Colonic mucosa (tissue), 4 donors: ENCODE measurements around the gene RPRD1A. TPM values are rescaled to one million over a fixed set of nuclear protein-coding genes. Genes with fewer than 3 reads are reported as not detected.

Source experiments
- DNase-seq: peaks from one replicate; pipeline ENCODE4 v3.0.0-alpha.2; 2020
- H3K27ac ChIP-seq: fragments of 200-600 bp; one replicate; pipeline ENCODE4 v1.8.0; 2021
- H3K27me3 ChIP-seq: fragments of 200-600 bp; one replicate; pipeline ENCODE4 v1.8.0; 2021
- H3K36me3 ChIP-seq: fragments of 200-600 bp; one replicate; pipeline ENCODE4 v1.8.0; 2021
- H3K4me1 ChIP-seq: fragments of 200-600 bp; one replicate; pipeline ENCODE4 v1.8.0; 2021; ENCODE audit warnings: mild to moderate bottlenecking
- H3K4me3 ChIP-seq: fragments of 200-600 bp; one replicate; pipeline ENCODE4 v1.8.0; 2021
- H3K9ac ChIP-seq, 2 donors: one replicate each; pipeline ENCODE4 v1.7.0; 2013; ENCODE audit warnings: control low read depth in 2 of 2, low read depth in 2 of 2, low read length in 2 of 2
- H3K9me3 ChIP-seq: fragments of 200-600 bp; one replicate; pipeline ENCODE4 v1.8.0; 2021
- CTCF ChIP-seq: fragments of 200-600 bp; IDR thresholded peaks from one replicate; pipeline ENCODE4 v1.8.0; 2022; ENCODE audit warnings: antibody characterized with exemption, mild to moderate bottlenecking
- intact Hi-C: fragments of 100-400 bp; cut with DNase I; formaldehyde crosslinking; loops from one replicate; pipeline ENCODE4 v1.14.1; 2022
- total RNA-seq, 2 donors: library from RNA; stranded (reverse); fragmentation: NEBNext Ultra II Directional in 1 of 2; extraction: Animal tissue kit (Norgen Biotek cat#: 25700) in 1 of 2; gene quantifications; one replicate each; pipeline ENCODE4 v1.2.1, GENCODE V29; 2021
- donor health status: healthy.
- donor health status: DM: no; HTN: no; CAD: no.
- donor health status: DM: no; HTN: no; CAD: no.

Gene RPRD1A
- total RNA-seq, 2 donors from 2014 or later: 39.8 TPM

GRCh38 chr18:36064027-36064808 is 3.1 kb downstream of the RPRD1A start:
- Histone ChIP-seq H3K36me3 (no peaks in the 10 kb centered on the region), H3K27ac (no peak overlapping the region), H3K9me3 (no peaks in the 10 kb centered on the region), H3K27me3 (no peaks in the 10 kb centered on the region), H3K4me1 (no peaks in the 10 kb centered on the region), H3K9ac (no peak overlapping the region), H3K4me3 (no peak overlapping the region)
- no peak for DNase-seq
- intact Hi-C loops: no loop called here
- no peak for TF ChIP-seq CTCF

- no peaks in the 10 kb centered on the region for H3K4me1 ChIP-seq
- no peak for DNase-seq
- TF ChIP-seq CTCF: no peak
- H3K27ac ChIP-seq: no peak overlapping the region
- H3K27me3 ChIP-seq: no peaks in the 10 kb centered on the region
- no peak overlapping the region for H3K4me3 ChIP-seq
- no peak overlapping the region for H3K9ac ChIP-seq
- no peaks in the 10 kb centered on the region for H3K36me3 ChIP-seq
- intact Hi-C loops: no loop called here
- H3K9me3 ChIP-seq: no peaks in the 10 kb centered on the region
Observed at GRCh38 chr18:36058674-36059073, 8.7 kb downstream of the RPRD1A start.

GRCh38 chr18:36051760-36052159 is 15.6 kb downstream of the RPRD1A start:
- intact Hi-C loops: no loop called here
- Histone ChIP-seq H3K27me3 (no peaks in the 10 kb centered on the region), H3K4me3 (no peak overlapping the region), H3K27ac (no peak overlapping the region), H3K36me3 (no peaks in the 10 kb centered on the region), H3K4me1 (no peaks in the 10 kb centered on the region), H3K9me3 (no peaks in the 10 kb centered on the region), H3K9ac (no peak overlapping the region)
- TF ChIP-seq CTCF: no peak
- DNase-seq: no peak

- no peaks in the 10 kb centered on the region for H3K27me3 ChIP-seq
- intact Hi-C loops: no loop called here
- no peak overlapping the region for H3K9ac ChIP-seq
- H3K36me3 ChIP-seq: no peaks in the 10 kb centered on the region
- no peak for DNase-seq
- H3K9me3 ChIP-seq: no peaks in the 10 kb centered on the region
- TF ChIP-seq CTCF: no peak
- H3K4me1 ChIP-seq: no peaks in the 10 kb centered on the region
- H3K27ac ChIP-seq: no peak overlapping the region
- H3K4me3 ChIP-seq: no peak overlapping the region
Observed at GRCh38 chr18:36050479-36050878, 16.9 kb downstream of the RPRD1A start.

GRCh38 chr18:36047521-36047920 is 19.8 kb downstream of the RPRD1A start:
- intact Hi-C loops: no loop called here

More at GRCh38 chr18:36047521-36047920, 19.8 kb downstream of the RPRD1A start:
- Histone ChIP-seq H3K36me3 (no peaks in the 10 kb centered on the region), H3K4me1 (no peaks in the 10 kb centered on the region), H3K9me3 (no peaks in the 10 kb centered on the region), H3K27ac (no peak overlapping the region), H3K27me3 (no peaks in the 10 kb centered on the region), H3K4me3 (no peak overlapping the region), H3K9ac (no peak overlapping the region)
- no peak for TF ChIP-seq CTCF
- DNase-seq: no peak
